ENCODE measurements around the gene ARL8B. TPM values are rescaled to one million over a fixed set of nuclear protein-coding genes. Genes with fewer than 3 reads are reported as not detected.

Gene ARL8B
- total and polyA plus RNA-seq, 9 of the 15 experiments (the other 6 are each of a cell fraction or from before 2014, with no cell fraction given) = 28.5 to 99.4 (median 77.2) TPM

DNA sequence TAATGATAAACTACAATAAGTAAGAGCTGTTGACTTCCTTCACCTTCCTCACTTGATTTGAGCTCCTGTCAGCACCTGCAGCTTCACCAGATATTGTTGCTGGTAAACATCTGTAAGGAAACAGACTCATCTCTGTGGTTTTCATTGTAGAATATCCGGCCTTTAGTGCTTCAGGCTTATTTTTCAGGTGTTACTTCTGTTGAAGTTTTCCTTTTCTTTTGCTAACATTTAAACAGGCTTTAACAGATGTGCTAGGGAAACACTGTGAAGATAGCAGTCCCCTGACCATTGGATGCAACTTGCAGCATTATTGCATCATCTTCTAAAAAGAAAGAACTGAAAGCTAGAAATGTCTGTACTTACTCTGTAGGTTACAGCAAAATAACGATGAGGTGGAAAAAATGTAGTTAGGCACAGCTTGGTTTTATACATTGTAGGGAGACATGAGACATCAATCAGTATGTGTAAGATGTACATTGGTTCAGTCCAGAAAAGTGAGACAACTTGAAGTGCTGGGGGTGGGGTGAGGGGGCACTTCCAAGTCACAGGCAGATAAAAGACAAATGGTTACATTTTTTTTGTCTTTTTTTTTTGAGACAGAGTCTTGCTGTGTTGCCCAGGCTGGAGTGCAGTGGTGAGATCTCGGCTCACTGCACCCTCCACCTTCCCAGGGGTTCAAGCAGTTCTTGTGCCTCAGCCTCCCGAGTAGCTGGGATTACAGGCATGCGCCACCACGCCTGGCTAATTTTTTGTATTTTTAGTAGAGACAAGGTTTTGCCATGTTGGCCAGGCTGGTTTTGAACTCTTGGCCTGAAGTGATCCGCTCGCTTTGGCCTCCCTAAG, 75.6 kb downstream of the ARL8B start (continued):
- TF ChIP-seq, protein P1, sequence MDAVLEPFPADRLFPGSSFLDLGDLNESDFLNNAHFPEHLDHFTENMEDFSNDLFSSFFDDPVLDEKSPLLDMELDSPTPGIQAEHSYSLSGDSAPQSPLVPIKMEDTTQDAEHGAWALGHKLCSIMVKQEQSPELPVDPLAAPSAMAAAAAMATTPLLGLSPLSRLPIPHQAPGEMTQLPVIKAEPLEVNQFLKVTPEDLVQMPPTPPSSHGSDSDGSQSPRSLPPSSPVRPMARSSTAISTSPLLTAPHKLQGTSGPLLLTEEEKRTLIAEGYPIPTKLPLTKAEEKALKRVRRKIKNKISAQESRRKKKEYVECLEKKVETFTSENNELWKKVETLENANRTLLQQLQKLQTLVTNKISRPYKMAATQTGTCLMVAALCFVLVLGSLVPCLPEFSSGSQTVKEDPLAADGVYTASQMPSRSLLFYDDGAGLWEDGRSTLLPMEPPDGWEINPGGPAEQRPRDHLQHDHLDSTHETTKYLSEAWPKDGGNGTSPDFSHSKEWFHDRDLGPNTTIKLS (IDR thresholded peaks at IDR 0.05; ENCODE audit: borderline replicate concordance, low read depth) = no peak
- TF ChIP-seq CTBP1 (IDR thresholded peaks at IDR 0.05; ENCODE audit: borderline replicate concordance) (no peak; the same call in 1 of the 2 replicates), FOXJ2 (tag; IDR thresholded peaks at IDR 0.05) (peak; percentile 44), ZC3H11A (IDR thresholded peaks at IDR 0.05; ENCODE audit: low read depth, low read length) (no peak), CAMTA2 (CRISPR knock-in tag; conservative IDR thresholded peaks at IDR 0.05) (no peak), ZNF253 (CRISPR knock-in tag; conservative IDR thresholded peaks at IDR 0.05) (no peak), LEF1 (IDR thresholded peaks at IDR 0.05) (peak; percentile 69; the same call in 1 of the 2 replicates), CBX3 (IDR thresholded peaks at IDR 0.05; ENCODE audit: borderline replicate concordance in 1 of 2, low read length in 2 of 2) (no peak), E4F1 (CRISPR knock-in tag; IDR thresholded peaks at IDR 0.05; ENCODE audit: borderline replicate concordance) (no peak), ZNF324 (CRISPR knock-in tag; IDR thresholded peaks at IDR 0.05) (no peak), C11orf30 (IDR thresholded peaks at IDR 0.05; ENCODE audit: low read depth) (no peak), CBFA2T3 (IDR thresholded peaks at IDR 0.05) (no peak), NUFIP1 (IDR thresholded peaks at IDR 0.05; ENCODE audit: partially characterized antibody) (no peak), MAFF (IDR thresholded peaks at IDR 0.05; ENCODE audit: low read length) (no peak), TARDBP (IDR thresholded peaks at IDR 0.05) (no peak), PURB (CRISPR knock-in tag; IDR thresholded peaks at IDR 0.05; ENCODE audit: low read depth) (no peak), FOXO4 (CRISPR knock-in tag; IDR thresholded peaks at IDR 0.05) (no peak; the same call in 1 of the 2 replicates), LCOR (CRISPR knock-in tag; IDR thresholded peaks at IDR 0.05) (no peak), ZNF184 (CRISPR knock-in tag; IDR thresholded peaks at IDR 0.05) (no peak), MBD2 (IDR thresholded peaks at IDR 0.05; ENCODE audit: borderline replicate concordance, low read depth) (no peak)
- TF ChIP-seq, protein P2, sequence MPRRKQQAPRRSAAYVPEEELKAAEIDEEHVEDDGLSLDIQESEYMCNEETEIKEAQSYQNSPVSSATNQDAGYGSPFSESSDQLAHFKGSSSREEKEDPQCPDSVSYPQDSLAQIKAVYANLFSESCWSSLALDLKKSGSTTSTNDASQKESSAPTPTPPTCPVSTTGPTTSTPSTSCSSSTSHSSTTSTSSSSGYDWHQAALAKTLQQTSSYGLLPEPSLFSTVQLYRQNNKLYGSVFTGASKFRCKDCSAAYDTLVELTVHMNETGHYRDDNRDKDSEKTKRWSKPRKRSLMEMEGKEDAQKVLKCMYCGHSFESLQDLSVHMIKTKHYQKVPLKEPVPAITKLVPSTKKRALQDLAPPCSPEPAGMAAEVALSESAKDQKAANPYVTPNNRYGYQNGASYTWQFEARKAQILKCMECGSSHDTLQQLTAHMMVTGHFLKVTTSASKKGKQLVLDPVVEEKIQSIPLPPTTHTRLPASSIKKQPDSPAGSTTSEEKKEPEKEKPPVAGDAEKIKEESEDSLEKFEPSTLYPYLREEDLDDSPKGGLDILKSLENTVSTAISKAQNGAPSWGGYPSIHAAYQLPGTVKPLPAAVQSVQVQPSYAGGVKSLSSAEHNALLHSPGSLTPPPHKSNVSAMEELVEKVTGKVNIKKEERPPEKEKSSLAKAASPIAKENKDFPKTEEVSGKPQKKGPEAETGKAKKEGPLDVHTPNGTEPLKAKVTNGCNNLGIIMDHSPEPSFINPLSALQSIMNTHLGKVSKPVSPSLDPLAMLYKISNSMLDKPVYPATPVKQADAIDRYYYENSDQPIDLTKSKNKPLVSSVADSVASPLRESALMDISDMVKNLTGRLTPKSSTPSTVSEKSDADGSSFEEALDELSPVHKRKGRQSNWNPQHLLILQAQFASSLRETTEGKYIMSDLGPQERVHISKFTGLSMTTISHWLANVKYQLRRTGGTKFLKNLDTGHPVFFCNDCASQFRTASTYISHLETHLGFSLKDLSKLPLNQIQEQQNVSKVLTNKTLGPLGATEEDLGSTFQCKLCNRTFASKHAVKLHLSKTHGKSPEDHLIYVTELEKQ (CRISPR knock-in tag; IDR thresholded peaks at IDR 0.05) = 0 out of 2 replicates have a peak, but pooled peaks have one; percentile 49

All from K562 (cell line).